ENCODE measurements around the gene TIMP2.

TIMP2 gene

GRCh38 chr17:78896834-78897663, 28.1 kb downstream of the TIMP2 start:
- no peak for TF ChIP-seq CTCF (IDR thresholded peaks at IDR 0.05; ENCODE audit: insufficient read depth, low read length, missing control alignments)
- ChIA-PET CTCF (interaction anchor here (0.7 to 1.5 kb wide), 3 partner anchors 10 to 75 kb away, joined by 3 to 4 read pairs (median 3); no protein-coding TSS in a partner anchor), POLR2A (interaction anchor here (0.8 kb wide), 1 partner anchor 10 kb away, joined by 3 read pairs; no protein-coding TSS in a partner anchor)
- no peak for DNase-seq (ENCODE audit: low read depth, low spot score)
- no peak overlapping the region for H3K4me3 ChIP-seq (ENCODE audit: low read depth, low read length)

GRCh38 chr17:78896091-78896833, 28.9 kb downstream of the TIMP2 start:
- DNase-seq (ENCODE audit: low read depth, low spot score): no peak
- H3K4me3 ChIP-seq (ENCODE audit: low read depth, low read length): no peak overlapping the region
- ChIA-PET POLR2A (interaction anchor here (0.8 kb wide), 1 partner anchor 9 kb away, joined by 3 read pairs; no protein-coding TSS in a partner anchor), CTCF (interaction anchor here (0.7 to 1.5 kb wide), 3 partner anchors 10 to 75 kb away, joined by 3 to 4 read pairs (median 3); no protein-coding TSS in a partner anchor)
- TF ChIP-seq CTCF (IDR thresholded peaks at IDR 0.05; ENCODE audit: insufficient read depth, low read length, missing control alignments): no peak

GRCh38 chr17:78895322-78895721, 29.9 kb downstream of the TIMP2 start:
- no peak for DNase-seq (ENCODE audit: low read depth, low spot score)
- CTCF ChIA-PET: interaction anchor here (1.3 to 2.1 kb wide), 3 partner anchors 9 to 76 kb away, joined by 3 to 6 read pairs (median 4); no protein-coding TSS in a partner anchor
- POLR2A ChIA-PET: no interaction called here
- no peak for TF ChIP-seq CTCF (IDR thresholded peaks at IDR 0.05; ENCODE audit: insufficient read depth, low read length, missing control alignments)
- H3K4me3 ChIP-seq (ENCODE audit: low read depth, low read length): no peak overlapping the region

GRCh38 chr17:78893684-78894083, 31.5 kb downstream of the TIMP2 start:
- TF ChIP-seq CTCF (IDR thresholded peaks at IDR 0.05; ENCODE audit: insufficient read depth, low read length, missing control alignments): no peak
- ChIA-PET POLR2A (no interaction called here), CTCF (interaction anchor here (1.0 to 2.1 kb wide), 3 partner anchors 10 to 78 kb away, joined by 3 to 6 read pairs (median 5); partner anchors contain the start of gene CEP295NL)
- DNase-seq (ENCODE audit: low read depth, low spot score): no peak
- H3K4me3 ChIP-seq (ENCODE audit: low read depth, low read length): no peak overlapping the region

GRCh38 chr17:78892936-78893379, 32.2 kb downstream of the TIMP2 start:
- no peak overlapping the region for H3K4me3 ChIP-seq (ENCODE audit: low read depth, low read length)
- TF ChIP-seq CTCF (IDR thresholded peaks at IDR 0.05; ENCODE audit: insufficient read depth, low read length, missing control alignments): no peak
- POLR2A ChIA-PET: no interaction called here
- CTCF ChIA-PET: no interaction called here
- no peak for DNase-seq (ENCODE audit: low read depth, low spot score)

- no peak overlapping the region for H3K4me3 ChIP-seq (ENCODE audit: low read depth, low read length)
- DNase-seq (ENCODE audit: low read depth, low spot score): no peak
- TF ChIP-seq CTCF (IDR thresholded peaks at IDR 0.05; ENCODE audit: insufficient read depth, low read length, missing control alignments): no peak
- ChIA-PET POLR2A (no interaction called here), CTCF (no interaction called here)
Observed at GRCh38 chr17:78892520-78892919, 32.7 kb downstream of the TIMP2 start.

All from AG04449 (cell line).